Smooth muscle cell (in vitro differentiated cells): ENCODE measurements around the gene LRP1-AS. TPM values are rescaled to one million over a fixed set of nuclear protein-coding genes. Genes with fewer than 3 reads are reported as not detected.
A peak's percentile ranks its signal among the peaks of the same experiment; 100 is the strongest.

Experiments
- DNase-seq: peaks from one replicate; lab custom pipeline; 2025; ENCODE audit not compliant: unreplicated experiment; lab: John Stamatoyannopoulos, UW
- H2AFZ ChIP-seq: fragments of 200-600 bp; sonication (generic); 2 replicates; pipeline ENCODE4 v1.6.0; 2016; ENCODE audit warnings: antibody characterized with exemption, low read depth, mild to moderate bottlenecking
- H3F3A ChIP-seq: fragments of 200-600 bp; sonication (generic); 2 replicates; pipeline ENCODE4 v1.6.0; 2017; ENCODE audit warnings: antibody characterized with exemption, low read depth
- H3K27ac ChIP-seq: fragments of 200-600 bp; sonication (generic); 2 replicates; pipeline ENCODE4 v1.5.1; 2016; ENCODE audit warnings: low read depth, mild to moderate bottlenecking
- H3K27me3 ChIP-seq: fragments of 200-600 bp; sonication (generic); 2 replicates; pipeline ENCODE4 v1.6.1; 2016; ENCODE audit warnings: low read depth, mild to moderate bottlenecking
- H3K36me3 ChIP-seq: fragments of 200-600 bp; sonication (generic); 2 replicates; pipeline ENCODE4 v1.5.1; 2016; ENCODE audit warnings: low read depth
- H3K4me1 ChIP-seq: fragments of 200-600 bp; sonication (generic); 2 replicates; pipeline ENCODE4 v1.5.1; 2016; ENCODE audit warnings: low read depth
- H3K4me2 ChIP-seq: fragments of 200-600 bp; sonication (generic); 2 replicates; pipeline ENCODE4 v1.6.0; 2016; ENCODE audit warnings: mild to moderate bottlenecking
- H3K4me3 ChIP-seq: fragments of 200-600 bp; sonication (generic); 2 replicates; pipeline ENCODE4 v1.5.1; 2016; ENCODE audit warnings: mild to moderate bottlenecking
- H3K79me2 ChIP-seq: fragments of 200-600 bp; sonication (generic); 2 replicates; pipeline ENCODE4 v1.6.0; 2016; ENCODE audit warnings: low read depth, mild to moderate bottlenecking
- H3K9ac ChIP-seq: fragments of 200-600 bp; sonication (generic); 2 replicates; pipeline ENCODE4 v1.6.0; 2016; ENCODE audit warnings: low read depth
- H3K9me3 ChIP-seq: fragments of 200-600 bp; sonication (generic); replicated peaks from 2 replicates; pipeline ENCODE4 v1.5.1; 2016; ENCODE audit warnings: low read depth
- H4K20me1 ChIP-seq: fragments of 200-600 bp; sonication (generic); 2 replicates; pipeline ENCODE4 v1.6.0; 2016; ENCODE audit warnings: low read depth
- CTCF ChIP-seq: fragments of 200-600 bp; sonication (generic); IDR thresholded peaks from 2 replicates; pipeline ENCODE4 v1.5.1; 2017; ENCODE audit warnings: borderline replicate concordance, mild to moderate bottlenecking, antibody characterized with exemption; ENCODE audit not compliant: insufficient read depth, poor library complexity, severe bottlenecking
- WGBS: methylation state at CpG from one replicate; pipeline ENCODE4 v1.1.7; 2016; ENCODE audit warnings: low lambda C conversion rate; 5-methylcytosine and 5-hydroxymethylcytosine counted together
- polyA plus RNA-seq: library from polyadenylated mRNA; unstranded; fragments of >200 nt; fragmentation: Nextera tagmentation; extraction: Ambion mirVana; gene quantifications from 2 replicates; pipeline ENCODE4 v1.2.1, GENCODE V29; 2016
- total RNA-seq: library from RNA; depleted of rRNA; stranded (reverse); fragments of >200 nt; gene quantifications from 2 replicates; pipeline ENCODE4 v1.2.3, GENCODE V29; 2014

The LRP1-AS gene
- total and polyA plus RNA-seq, 2 experiments from 2014 or later: not detected

DNA sequence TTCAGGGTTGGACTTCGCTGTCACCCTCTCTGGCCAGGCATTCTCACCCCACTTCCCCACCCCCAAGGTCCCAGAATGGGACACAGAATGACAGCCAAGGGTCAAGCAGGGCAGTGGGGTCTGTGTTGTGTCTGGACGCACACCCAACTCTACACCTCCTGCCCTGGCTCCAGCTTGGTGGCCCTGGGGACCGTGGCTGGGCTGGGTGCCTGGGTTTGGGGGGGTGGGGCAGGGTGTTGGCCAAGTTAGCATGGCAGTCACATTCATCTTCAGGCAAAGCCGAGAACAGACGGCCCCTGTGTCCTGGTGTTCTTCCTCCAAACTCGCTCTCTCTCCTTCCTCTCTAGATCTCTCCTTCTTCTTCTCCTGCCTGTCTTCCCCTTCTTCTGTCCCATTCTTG is 13.5 kb downstream of the LRP1-AS start:
- no peaks in the 10 kb centered on the region for H3K9me3 ChIP-seq
- H3K9ac ChIP-seq: no peak overlapping the region
- peak overlapping the region; percentile 100 for H3K4me2 ChIP-seq
- H3K27ac ChIP-seq: peak overlapping the region; percentile 92
- H3K4me1 ChIP-seq: peaks cover 53% of the 10 kb centered on the region
- H3K4me3 ChIP-seq: no peak overlapping the region
- 57% methylated on average over 5 of the region's 6 CpGs for WGBS
- no peak overlapping the region for H2AFZ ChIP-seq
- peaks cover 97% of the 10 kb centered on the region for H4K20me1 ChIP-seq
- peaks cover 94% of the 10 kb centered on the region for H3K79me2 ChIP-seq
- TF ChIP-seq CTCF: no peak
- H3K36me3 ChIP-seq: no peaks in the 10 kb centered on the region
- peaks cover 13% of the 10 kb centered on the region for H3F3A ChIP-seq
- DNase-seq: no peak
- no peaks in the 10 kb centered on the region for H3K27me3 ChIP-seq

- no peak overlapping the region for H2AFZ ChIP-seq
- peak overlapping the region; percentile 100 for H3K4me2 ChIP-seq
- H3K79me2 ChIP-seq: peaks cover 97% of the 10 kb centered on the region
- peak overlapping the region; percentile 44 for H3K9ac ChIP-seq
- H3K27me3 ChIP-seq: no peaks in the 10 kb centered on the region
- H3K4me3 ChIP-seq: peak overlapping the region; percentile 19
- H3K36me3 ChIP-seq: no peaks in the 10 kb centered on the region
- peaks cover 53% of the 10 kb centered on the region for H3K4me1 ChIP-seq
- no peak for DNase-seq
- peaks cover 13% of the 10 kb centered on the region for H3F3A ChIP-seq
- peak overlapping the region; percentile 92 for H3K27ac ChIP-seq
- 6% methylated on average over 4 of the region's 4 CpGs for WGBS
- no peaks in the 10 kb centered on the region for H3K9me3 ChIP-seq
- no peak for TF ChIP-seq CTCF
- peaks cover 88% of the 10 kb centered on the region for H4K20me1 ChIP-seq
Observed at GRCh38 chr12:57133013-57133569, 14.3 kb downstream of the LRP1-AS start.

DNA sequence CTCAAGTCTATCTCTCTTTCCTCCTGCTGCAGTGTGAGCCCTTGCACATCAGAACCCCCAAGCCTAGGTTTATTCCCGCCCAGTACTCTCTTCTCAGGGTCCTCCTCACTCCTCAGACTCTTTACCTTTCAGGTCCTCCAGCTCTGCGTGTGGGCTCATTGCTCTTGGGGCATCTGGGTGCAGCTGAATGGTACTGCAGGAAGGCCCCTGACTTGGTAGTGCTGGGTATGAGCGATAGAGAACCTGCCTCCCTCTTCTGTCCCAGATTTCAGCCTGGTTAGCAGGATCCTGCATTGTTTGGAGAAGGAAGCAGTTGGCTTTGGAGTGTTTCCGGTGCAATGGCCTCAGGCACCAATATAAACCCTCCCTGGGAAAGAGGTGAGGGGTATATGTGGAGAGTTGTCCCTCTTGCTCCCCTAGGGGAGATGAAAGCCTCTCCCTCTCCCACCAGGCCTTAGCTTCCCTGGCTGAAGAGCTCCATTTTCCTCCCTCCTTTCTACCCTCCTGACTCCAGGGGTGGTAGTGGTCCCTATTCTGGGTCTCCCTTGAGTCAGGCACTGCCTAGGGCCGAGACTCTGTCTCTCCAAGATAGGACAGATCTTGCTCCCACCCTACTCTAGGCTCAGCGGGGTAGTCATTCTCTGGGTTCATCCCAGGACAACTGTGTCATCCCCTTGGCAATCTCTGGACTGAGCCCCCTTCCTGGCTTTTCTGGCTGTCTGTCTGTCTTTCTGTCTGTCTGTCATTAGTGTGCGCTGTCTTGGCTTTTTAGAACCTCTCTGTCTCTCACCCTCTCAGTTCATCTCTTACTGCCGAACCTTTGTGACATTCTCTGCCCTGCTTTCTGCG is 15.3 kb downstream of the LRP1-AS start:
- H4K20me1 ChIP-seq: peaks cover 79% of the 10 kb centered on the region
- WGBS: 53% methylated on average over 9 of the region's 9 CpGs
- no peaks in the 10 kb centered on the region for H3K9me3 ChIP-seq
- H3K4me2 ChIP-seq: peak overlapping the region; percentile 100
- H3K9ac ChIP-seq: peak overlapping the region; percentile 44
- DNase-seq: no peak
- no peak overlapping the region for H2AFZ ChIP-seq
- peaks cover 13% of the 10 kb centered on the region for H3F3A ChIP-seq
- peaks cover 87% of the 10 kb centered on the region for H3K79me2 ChIP-seq
- no peak for TF ChIP-seq CTCF
- H3K4me3 ChIP-seq: peak overlapping the region; percentile 97
- H3K36me3 ChIP-seq: no peaks in the 10 kb centered on the region
- H3K27ac ChIP-seq: peak overlapping the region; percentile 92
- H3K27me3 ChIP-seq: no peaks in the 10 kb centered on the region
- peaks cover 53% of the 10 kb centered on the region for H3K4me1 ChIP-seq
